IMR-90 (cell line): ENCODE results near the gene RAP1GAP2.

Experiments
- BHLHE40 ChIP-seq: fragments of 150-350 bp; IDR thresholded peaks from 2 replicates; pipeline ENCODE4 v1.6.1; 2016; ENCODE audit warnings: mild to moderate bottlenecking, low read depth, low read length
- CEBPB ChIP-seq: IDR thresholded peaks from 2 replicates; pipeline ENCODE4 v1.6.1; 2012; ENCODE audit warnings: low read depth, low read length, improper control_type of control experiment
- CHD1 ChIP-seq: IDR thresholded peaks from 2 replicates; pipeline ENCODE4 v1.6.1; 2012; ENCODE audit warnings: low read depth, low read length, improper control_type of control experiment
- MAZ ChIP-seq: IDR thresholded peaks from 2 replicates; pipeline ENCODE4 v1.6.1; 2012; ENCODE audit warnings: low read depth, mild to moderate bottlenecking, low read length, improper control_type of control experiment, moderate library complexity, borderline replicate concordance
- MXI1 ChIP-seq: IDR thresholded peaks from 2 replicates; pipeline ENCODE4 v1.6.1; 2012; ENCODE audit warnings: low read depth, mild to moderate bottlenecking, low read length, moderate library complexity, borderline replicate concordance
- POLR2A ChIP-seq: IDR thresholded peaks from 2 replicates; pipeline ENCODE4 v1.6.1; 2012; ENCODE audit warnings: mild to moderate bottlenecking, low read depth, low read length
- RAD21 ChIP-seq: IDR thresholded peaks from 2 replicates; pipeline ENCODE4 v1.6.1; 2012; ENCODE audit warnings: low read length, improper control_type of control experiment
- RCOR1 ChIP-seq: IDR thresholded peaks from 2 replicates; pipeline ENCODE4 v1.6.1; 2012; ENCODE audit warnings: mild to moderate bottlenecking, low read length, improper control_type of control experiment; ENCODE audit not compliant: insufficient replicate concordance
- RFX5 ChIP-seq: IDR thresholded peaks from 2 replicates; pipeline ENCODE4 v1.8.0; 2012; ENCODE audit warnings: low read depth, mild to moderate bottlenecking, low read length, moderate library complexity
- SMC3 ChIP-seq: fragments of 150-350 bp; IDR thresholded peaks from 2 replicates; pipeline ENCODE4 v1.6.1; 2016; ENCODE audit warnings: low read depth, mild to moderate bottlenecking, antibody characterized with exemption, low read length, moderate library complexity
- TF ChIP-seq, protein P1 (sequence below): conservative IDR thresholded peaks from 2 replicates; pipeline ENCODE4 v1.5.1; 2012; ENCODE audit warnings: mild to moderate bottlenecking, low read depth, low read length, improper control_type of control experiment
- TF ChIP-seq, protein P2 (sequence below): fragments of 150-350 bp; IDR thresholded peaks from 2 replicates; pipeline ENCODE4 v1.6.1; 2017; ENCODE audit warnings: mild to moderate bottlenecking, antibody characterized with exemption, low read length, low read depth

DNA sequence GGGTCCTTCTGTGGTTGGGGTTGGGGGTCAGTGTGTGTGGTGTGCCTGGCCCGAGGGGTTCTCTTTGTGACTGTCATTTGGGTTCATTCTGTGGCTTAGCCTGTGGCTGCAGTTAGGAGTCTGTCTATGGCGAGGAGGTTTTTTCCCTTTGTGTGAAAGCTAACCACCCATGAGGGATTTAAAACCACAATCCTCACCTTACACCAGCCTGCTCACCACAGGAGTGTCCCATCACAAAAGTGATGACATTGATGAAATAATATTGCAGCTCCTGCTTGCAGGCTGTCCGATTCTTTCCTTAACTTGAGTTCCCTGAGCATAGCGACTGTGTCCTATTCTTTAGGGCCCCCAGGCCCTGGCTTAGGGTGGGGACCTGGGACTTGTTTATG, 113.6 kb downstream of the RAP1GAP2 start:
- TF ChIP-seq CHD1 (no peak), RCOR1 (no peak), CEBPB (no peak), SMC3 (no peak), MAZ (no peak), RAD21 (no peak), POLR2A (no peak), BHLHE40 (no peak), RFX5 (no peak), MXI1 (no peak)
- TF ChIP-seq, protein P1, sequence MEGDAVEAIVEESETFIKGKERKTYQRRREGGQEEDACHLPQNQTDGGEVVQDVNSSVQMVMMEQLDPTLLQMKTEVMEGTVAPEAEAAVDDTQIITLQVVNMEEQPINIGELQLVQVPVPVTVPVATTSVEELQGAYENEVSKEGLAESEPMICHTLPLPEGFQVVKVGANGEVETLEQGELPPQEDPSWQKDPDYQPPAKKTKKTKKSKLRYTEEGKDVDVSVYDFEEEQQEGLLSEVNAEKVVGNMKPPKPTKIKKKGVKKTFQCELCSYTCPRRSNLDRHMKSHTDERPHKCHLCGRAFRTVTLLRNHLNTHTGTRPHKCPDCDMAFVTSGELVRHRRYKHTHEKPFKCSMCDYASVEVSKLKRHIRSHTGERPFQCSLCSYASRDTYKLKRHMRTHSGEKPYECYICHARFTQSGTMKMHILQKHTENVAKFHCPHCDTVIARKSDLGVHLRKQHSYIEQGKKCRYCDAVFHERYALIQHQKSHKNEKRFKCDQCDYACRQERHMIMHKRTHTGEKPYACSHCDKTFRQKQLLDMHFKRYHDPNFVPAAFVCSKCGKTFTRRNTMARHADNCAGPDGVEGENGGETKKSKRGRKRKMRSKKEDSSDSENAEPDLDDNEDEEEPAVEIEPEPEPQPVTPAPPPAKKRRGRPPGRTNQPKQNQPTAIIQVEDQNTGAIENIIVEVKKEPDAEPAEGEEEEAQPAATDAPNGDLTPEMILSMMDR: no peak
- TF ChIP-seq, protein P2, sequence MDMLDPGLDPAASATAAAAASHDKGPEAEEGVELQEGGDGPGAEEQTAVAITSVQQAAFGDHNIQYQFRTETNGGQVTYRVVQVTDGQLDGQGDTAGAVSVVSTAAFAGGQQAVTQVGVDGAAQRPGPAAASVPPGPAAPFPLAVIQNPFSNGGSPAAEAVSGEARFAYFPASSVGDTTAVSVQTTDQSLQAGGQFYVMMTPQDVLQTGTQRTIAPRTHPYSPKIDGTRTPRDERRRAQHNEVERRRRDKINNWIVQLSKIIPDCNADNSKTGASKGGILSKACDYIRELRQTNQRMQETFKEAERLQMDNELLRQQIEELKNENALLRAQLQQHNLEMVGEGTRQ: no peak
